22Rv1 (cell line): Measurements from ENCODE around the gene SLC35A5.
"Not testable (repeated sequence)": the region's sequence is repeated elsewhere in the genome, so short reads cannot be mapped to it uniquely, and the experiment has no call there.

Experiments
- H3K27ac ChIP-seq: fragments of 450-650 bp; 2 replicates; pipeline ENCODE4 v1.5.1; 2017
- CTCF ChIP-seq: fragments of 450-650 bp; IDR thresholded peaks from 2 replicates; pipeline ENCODE4 v1.5.1; 2017; ENCODE audit warnings: mild to moderate bottlenecking
- ZFX ChIP-seq: fragments of 450-650 bp; IDR thresholded peaks from 2 replicates; pipeline ENCODE4 v1.6.1; 2017; ENCODE audit warnings: antibody characterized with exemption, borderline replicate concordance

The SLC35A5 gene

GRCh38 chr3:112561734-112562529 lies at the start of gene SLC35A5, which contains the start of gene ATG3:
Gene SLC35A5 (plus strand): TSS chr3:112562045. CDS start chr3:112563404, 1,359 bp downstream.
Gene ATG3 (minus strand): TSS chr3:112561962. CDS start chr3:112561528, 434 bp downstream.
- TF ChIP-seq ZFX (no peak), CTCF (no peak)
- H3K27ac ChIP-seq = peak within 1 kb of the TSS; percentile 95

GRCh38 chr3:112512320-112512719 lies 49.5 kb upstream of the SLC35A5 start:
- no peak for TF ChIP-seq CTCF
- no peak for TF ChIP-seq ZFX

GRCh38 chr3:112514527-112515128 lies 47.2 kb upstream of the SLC35A5 start:
- no peak overlapping the region for H3K27ac ChIP-seq
- TF ChIP-seq ZFX (no peak), CTCF (no peak)

More at GRCh38 chr3:112512320-112512719, 49.5 kb upstream of the SLC35A5 start:
- no peak overlapping the region for H3K27ac ChIP-seq

GRCh38 chr3:112518970-112519369 lies 42.9 kb upstream of the SLC35A5 start:
- not testable (repeated sequence) for H3K27ac ChIP-seq

GRCh38 chr3:112519424-112520001 lies 42.3 kb upstream of the SLC35A5 start:
- no peak for TF ChIP-seq ZFX
- TF ChIP-seq CTCF = peak; percentile 77
- no peak overlapping the region for H3K27ac ChIP-seq

- not testable (repeated sequence) for H3K27ac ChIP-seq
Measured at GRCh38 chr3:112524127-112524526, 37.7 kb upstream of the SLC35A5 start.

GRCh38 chr3:112530573-112530972 lies 31.3 kb upstream of the SLC35A5 start:
- TF ChIP-seq CTCF = no peak
- H3K27ac ChIP-seq = no peak overlapping the region

- TF ChIP-seq ZFX (no peak), CTCF (peak; percentile 72)
- H3K27ac ChIP-seq = no peak overlapping the region
Measured at GRCh38 chr3:112531358-112531781, 30.5 kb upstream of the SLC35A5 start.
